ENCODE data around the gene SEC14L3. TPM values are rescaled to one million over a fixed set of nuclear protein-coding genes. Genes with fewer than 3 reads are reported as not detected.

Gene SEC14L3
- total and polyA plus RNA-seq, 2 experiments from 2014 or later: not detected

- Histone ChIP-seq H3K36me3 (replicated peaks; ENCODE audit: insufficient read depth, low read depth) (no peaks in the 10 kb centered on the region), H3K4me2 (peak overlapping the region; percentile 80), H2AFZ (peak overlapping the region; percentile 76), H3K27ac (peak overlapping the region; percentile 71), H3K79me2 (no peaks in the 10 kb centered on the region), H3K4me3 (peak overlapping the region; percentile 59), H4K20me1 (ENCODE audit: insufficient read depth, poor library complexity, severe bottlenecking) (no peaks in the 10 kb centered on the region), H3K27me3 (no peaks in the 10 kb centered on the region), H3K9me3 (ENCODE audit: low read depth) (no peaks in the 10 kb centered on the region), H3K4me1 (ENCODE audit: insufficient read depth) (peaks cover 26% of the 10 kb centered on the region), H3K9me2 (replicated peaks; ENCODE audit: insufficient read depth) (no peaks in the 10 kb centered on the region)
- 55% methylated on average over 29 of the region's 29 CpGs for WGBS (ENCODE audit: low lambda C conversion rate, missing lambda C conversion rate)
- DNase-seq (ENCODE audit: low spot score): peak; percentile 90
- TF ChIP-seq EZH2phosphoT487 (IDR thresholded peaks at IDR 0.05; ENCODE audit: low read depth, severe bottlenecking, unreplicated experiment) (no peak), CTCF (IDR thresholded peaks at IDR 0.05; ENCODE audit: poor library complexity) (peak; percentile 63), EZH2 (IDR thresholded peaks at IDR 0.05; ENCODE audit: borderline replicate concordance) (no peak)
Observed at GRCh38 chr22:30426388-30427353, 45.1 kb downstream of the SEC14L3 start.

- Histone ChIP-seq H3K27ac (peak within 1 kb of the TSS; percentile 97), H4K20me1 (ENCODE audit: insufficient read depth, poor library complexity, severe bottlenecking) (no peaks in the 10 kb centered on the region), H3K79me2 (no peaks in the 10 kb centered on the region), H3K27me3 (no peaks in the 10 kb centered on the region), H3K36me3 (replicated peaks; ENCODE audit: insufficient read depth, low read depth) (no peaks in the 10 kb centered on the region), H3K4me3 (peak within 1 kb of the TSS; percentile 59), H3K4me2 (peak within 1 kb of the TSS; percentile 80), H3K4me1 (ENCODE audit: insufficient read depth) (peaks cover 33% of the 10 kb centered on the region), H3K9me3 (ENCODE audit: low read depth) (no peaks in the 10 kb centered on the region), H2AFZ (peak within 1 kb of the TSS; percentile 76), H3K9me2 (replicated peaks; ENCODE audit: insufficient read depth) (no peaks in the 10 kb centered on the region)
- under 1% methylated on average over 61 of the region's 61 CpGs for WGBS (ENCODE audit: low lambda C conversion rate, missing lambda C conversion rate)
- peak; percentile 74 for DNase-seq (ENCODE audit: low spot score)
- TF ChIP-seq EZH2phosphoT487 (IDR thresholded peaks at IDR 0.05; ENCODE audit: low read depth, severe bottlenecking, unreplicated experiment): no peak
- no peak for TF ChIP-seq EZH2 (IDR thresholded peaks at IDR 0.05; ENCODE audit: borderline replicate concordance)
- no peak for TF ChIP-seq CTCF (IDR thresholded peaks at IDR 0.05; ENCODE audit: poor library complexity)
Observed at GRCh38 chr22:30425616-30426387, 46.0 kb downstream of the SEC14L3 start, which contains the start of gene MTFP1. MTFP1 (plus strand) TSS chr22:30425768; CDS start chr22:30425880, 112 bp downstream.

- no peaks in the 10 kb centered on the region for H3K9me3 ChIP-seq (ENCODE audit: low read depth)
- TF ChIP-seq EZH2phosphoT487 (IDR thresholded peaks at IDR 0.05; ENCODE audit: low read depth, severe bottlenecking, unreplicated experiment): no peak
- TF ChIP-seq CTCF (IDR thresholded peaks at IDR 0.05; ENCODE audit: poor library complexity): no peak
- TF ChIP-seq EZH2 (IDR thresholded peaks at IDR 0.05; ENCODE audit: borderline replicate concordance): no peak
- 11% methylated on average over 9 of the region's 9 CpGs for WGBS (ENCODE audit: low lambda C conversion rate, missing lambda C conversion rate)
Observed at GRCh38 chr22:30425327-30425615, 46.5 kb downstream of the SEC14L3 start.

More at GRCh38 chr22:30425327-30425615, 46.5 kb downstream of the SEC14L3 start:
- H3K36me3 ChIP-seq (replicated peaks; ENCODE audit: insufficient read depth, low read depth): no peaks in the 10 kb centered on the region
- peak overlapping the region; percentile 80 for H3K4me2 ChIP-seq
- no peaks in the 10 kb centered on the region for H3K9me2 ChIP-seq (replicated peaks; ENCODE audit: insufficient read depth)
- peaks cover 38% of the 10 kb centered on the region for H3K4me1 ChIP-seq (ENCODE audit: insufficient read depth)
- no peaks in the 10 kb centered on the region for H4K20me1 ChIP-seq (ENCODE audit: insufficient read depth, poor library complexity, severe bottlenecking)
- peak overlapping the region; percentile 59 for H3K4me3 ChIP-seq
- H3K79me2 ChIP-seq: peaks cover under 1% of the 10 kb centered on the region
- H3K27me3 ChIP-seq: no peaks in the 10 kb centered on the region
- DNase-seq (ENCODE audit: low spot score): no peak
- H2AFZ ChIP-seq: peak overlapping the region; percentile 76
- peak overlapping the region; percentile 71 for H3K27ac ChIP-seq
